ENCODE results near the gene PYM1. TPM values are rescaled to one million over a fixed set of nuclear protein-coding genes. Genes with fewer than 3 reads are reported as not detected.

The PYM1 gene
- total RNA-seq, 1 experiment from 2014 or later, result 24.8 TPM

GRCh38 chr12:55908726-55909512 is 18.8 kb downstream of the PYM1 start:
- intact Hi-C loops (cut with micrococcal nuclease), result no loop called here
- no peaks in the 10 kb centered on the region for H3K27me3 ChIP-seq (ENCODE audit: insufficient read depth, low read length)
- no peak overlapping the region for H3K4me3 ChIP-seq (replicated peaks in 1 of 2; ENCODE audit: low read depth in 1 of 2, low read length in 2 of 2)
- no peak for TF ChIP-seq CTCF (IDR thresholded peaks at IDR 0.05 in 2 of 3, conservative IDR thresholded peaks at IDR 0.05 in 1 of 3; ENCODE audit: borderline replicate concordance in 1 of 3, insufficient read depth in 1 of 3, low read depth in 2 of 3, low read length in 2 of 3)
- no peak overlapping the region for H3K4me2 ChIP-seq (ENCODE audit: low read length)
- no peaks in the 10 kb centered on the region for H3K9me3 ChIP-seq (ENCODE audit: control insufficient read depth in 1 of 2, insufficient read depth in 1 of 2, low read depth in 1 of 2, low read length in 2 of 2)
- no peaks in the 10 kb centered on the region for H4K20me1 ChIP-seq (ENCODE audit: insufficient read depth)
- H3K27ac ChIP-seq (ENCODE audit: low read depth, low read length), result no peak overlapping the region
- H3K9ac ChIP-seq (ENCODE audit: low read length), result no peak overlapping the region
- no peaks in the 10 kb centered on the region for H3K36me3 ChIP-seq (ENCODE audit: control insufficient read depth in 1 of 2, insufficient read depth in 2 of 2, low read length in 2 of 2)
- DNase-seq (ENCODE audit: low read depth, low spot score), result no peak
- BruUV-seq (replicated peaks), result no TSS peak
- RAD21 ChIA-PET (ENCODE audit: low non-redundant PET in 1 of 2, low total read pairs in 2 of 2, uncharacterized antibody in 2 of 2, unreplicated experiment in 2 of 2), result no interaction called here
- CTCF ChIA-PET, result no interaction called here
- no peak for ATAC-seq
- H3K9me2 ChIP-seq (ENCODE audit: insufficient read depth), result no peaks in the 10 kb centered on the region
- H2AFZ ChIP-seq (ENCODE audit: low read depth, low read length, poor library complexity, severe bottlenecking), result no peak overlapping the region
- peaks cover 3% of the 10 kb centered on the region; the same call in 1 of the 2 replicates for H3K79me2 ChIP-seq (ENCODE audit: insufficient read depth, low read length)
- POLR2A ChIA-PET, result no interaction called here
- no peaks in the 10 kb centered on the region for H3K4me1 ChIP-seq (ENCODE audit: control insufficient read depth in 1 of 2, insufficient read depth in 2 of 2, low read length in 2 of 2)

DNA sequence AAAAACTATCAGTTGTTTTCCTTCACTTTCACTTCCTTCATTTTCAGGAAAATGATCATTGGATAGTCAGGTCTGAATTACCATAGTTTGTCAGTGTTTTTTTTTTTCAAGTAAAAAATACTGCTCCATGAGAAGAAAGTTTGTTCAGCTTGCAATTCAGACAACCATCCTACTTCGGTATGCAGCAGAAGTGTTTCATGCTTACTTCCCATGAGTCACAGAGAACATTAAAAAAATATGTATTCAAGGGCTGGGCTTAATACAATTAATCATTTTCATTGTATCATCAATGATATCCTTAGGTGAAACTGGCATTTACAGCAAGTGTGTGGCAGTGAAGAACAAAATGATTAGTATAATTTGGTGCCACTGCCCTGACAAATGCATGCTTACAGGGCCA is 21.6 kb downstream of the PYM1 start:
- BruUV-seq (replicated peaks), result no TSS peak
- H3K79me2 ChIP-seq (ENCODE audit: insufficient read depth, low read length), result no peaks in the 10 kb centered on the region
- RAD21 ChIA-PET (ENCODE audit: low non-redundant PET in 1 of 2, low total read pairs in 2 of 2, uncharacterized antibody in 2 of 2, unreplicated experiment in 2 of 2), result no interaction called here
- no peak overlapping the region for H3K4me2 ChIP-seq (ENCODE audit: low read length)
- no peaks in the 10 kb centered on the region for H3K27me3 ChIP-seq (ENCODE audit: insufficient read depth, low read length)
- H3K4me3 ChIP-seq (replicated peaks in 1 of 2; ENCODE audit: low read depth in 1 of 2, low read length in 2 of 2), result no peak overlapping the region
- CTCF ChIA-PET, result no interaction called here
- POLR2A ChIA-PET, result no interaction called here
- no peaks in the 10 kb centered on the region for H3K9me2 ChIP-seq (ENCODE audit: insufficient read depth)
- ATAC-seq (no peak), DNase-seq (ENCODE audit: low read depth, low spot score) (no peak)
- no peak overlapping the region for H2AFZ ChIP-seq (ENCODE audit: low read depth, low read length, poor library complexity, severe bottlenecking)
- no peaks in the 10 kb centered on the region; a peak in 1 of 4 replicates for H3K36me3 ChIP-seq (ENCODE audit: control insufficient read depth in 1 of 2, insufficient read depth in 2 of 2, low read length in 2 of 2)
- H4K20me1 ChIP-seq (ENCODE audit: insufficient read depth), result no peaks in the 10 kb centered on the region
- no peak overlapping the region for H3K9ac ChIP-seq (ENCODE audit: low read length)
- no peaks in the 10 kb centered on the region for H3K9me3 ChIP-seq (ENCODE audit: control insufficient read depth in 1 of 2, insufficient read depth in 1 of 2, low read depth in 1 of 2, low read length in 2 of 2)
- H3K27ac ChIP-seq (ENCODE audit: low read depth, low read length), result no peak overlapping the region
- no peaks in the 10 kb centered on the region for H3K4me1 ChIP-seq (ENCODE audit: control insufficient read depth in 1 of 2, insufficient read depth in 2 of 2, low read length in 2 of 2)
- intact Hi-C loops (cut with micrococcal nuclease), result no loop called here
- TF ChIP-seq REST (IDR thresholded peaks at IDR 0.05; ENCODE audit: low read depth) (no peak), JUND (IDR thresholded peaks at IDR 0.05) (no peak), POLR2AphosphoS5 (IDR thresholded peaks at IDR 0.05; ENCODE audit: low read depth, low read length) (no peak), ELF1 (IDR thresholded peaks at IDR 0.05; ENCODE audit: borderline replicate concordance, low read depth) (no peak), YY1 (IDR thresholded peaks at IDR 0.05; ENCODE audit: extremely low read depth, insufficient replicate concordance, low read depth, low read length) (no peak), FOSL1 (IDR thresholded peaks at IDR 0.05; ENCODE audit: low read depth) (no peak), MAX (IDR thresholded peaks at IDR 0.05) (no peak), SRF (IDR thresholded peaks at IDR 0.05; ENCODE audit: low read depth) (no peak), CTCF (IDR thresholded peaks at IDR 0.05 in 2 of 3, conservative IDR thresholded peaks at IDR 0.05 in 1 of 3; ENCODE audit: borderline replicate concordance in 1 of 3, insufficient read depth in 1 of 3, low read depth in 2 of 3, low read length in 2 of 3) (no peak)
- TF ChIP-seq, protein P1, sequence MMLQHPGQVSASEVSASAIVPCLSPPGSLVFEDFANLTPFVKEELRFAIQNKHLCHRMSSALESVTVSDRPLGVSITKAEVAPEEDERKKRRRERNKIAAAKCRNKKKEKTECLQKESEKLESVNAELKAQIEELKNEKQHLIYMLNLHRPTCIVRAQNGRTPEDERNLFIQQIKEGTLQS (IDR thresholded peaks at IDR 0.05), result no peak

Measured in HCT116 (cell line).